Colonic mucosa (tissue), 4 donors: Measurements from ENCODE around the gene OR1J4. TPM values are rescaled to one million over a fixed set of nuclear protein-coding genes. Genes with fewer than 3 reads are reported as not detected.
"Not testable (repeated sequence)": the region's sequence is repeated elsewhere in the genome, so short reads cannot be mapped to it uniquely, and the experiment has no call there.

Source experiments
- DNase-seq: peaks from one replicate; pipeline ENCODE4 v3.0.0-alpha.2; 2020
- H3K27ac ChIP-seq: fragments of 200-600 bp; one replicate; pipeline ENCODE4 v1.8.0; 2021
- H3K27me3 ChIP-seq: fragments of 200-600 bp; one replicate; pipeline ENCODE4 v1.8.0; 2021
- H3K36me3 ChIP-seq: fragments of 200-600 bp; one replicate; pipeline ENCODE4 v1.8.0; 2021
- H3K4me1 ChIP-seq: fragments of 200-600 bp; one replicate; pipeline ENCODE4 v1.8.0; 2021; ENCODE audit warnings: mild to moderate bottlenecking
- H3K4me3 ChIP-seq: fragments of 200-600 bp; one replicate; pipeline ENCODE4 v1.8.0; 2021
- H3K9ac ChIP-seq, 2 donors: one replicate each; pipeline ENCODE4 v1.7.0; 2013; ENCODE audit warnings: control low read depth in 2 of 2, low read depth in 2 of 2, low read length in 2 of 2
- H3K9me3 ChIP-seq: fragments of 200-600 bp; one replicate; pipeline ENCODE4 v1.8.0; 2021
- CTCF ChIP-seq: fragments of 200-600 bp; IDR thresholded peaks from one replicate; pipeline ENCODE4 v1.8.0; 2022; ENCODE audit warnings: antibody characterized with exemption, mild to moderate bottlenecking
- intact Hi-C: fragments of 100-400 bp; cut with DNase I; formaldehyde crosslinking; loops from one replicate; pipeline ENCODE4 v1.14.1; 2022
- total RNA-seq, 2 donors: library from RNA; stranded (reverse); fragmentation: NEBNext Ultra II Directional in 1 of 2; extraction: Animal tissue kit (Norgen Biotek cat#: 25700) in 1 of 2; gene quantifications; one replicate each; pipeline ENCODE4 v1.2.1, GENCODE V29; 2021
- donor health status: healthy.
- donor health status: DM: no; HTN: no; CAD: no.
- donor health status: DM: no; HTN: no; CAD: no.

Gene OR1J4
- total RNA-seq, 2 donors from 2014 or later, result not detected

DNA sequence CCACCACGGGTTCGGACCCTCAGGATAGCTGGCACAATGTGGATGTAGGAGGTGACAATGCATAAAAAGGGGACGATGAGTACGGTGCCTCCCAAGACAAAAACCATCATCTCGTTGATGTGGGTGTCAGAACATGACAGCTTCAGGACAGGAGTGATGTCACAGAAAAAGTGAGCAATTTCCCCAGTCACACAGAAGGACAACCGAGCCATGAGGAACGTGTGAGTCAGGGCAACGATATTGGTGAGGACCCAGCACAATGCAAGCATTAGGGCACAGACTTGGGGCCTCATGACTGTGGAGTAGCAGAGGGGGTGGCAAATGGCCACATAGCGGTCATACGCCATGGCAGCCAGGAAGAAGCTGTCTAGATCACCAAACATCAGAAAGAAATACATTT is 7.7 kb downstream of the OR1J4 start:
- H3K27ac ChIP-seq, result no peak overlapping the region
- intact Hi-C loops, result no loop called here
- no peak overlapping the region for H3K9ac ChIP-seq
- H3K9me3 ChIP-seq, result no peaks in the 10 kb centered on the region
- TF ChIP-seq CTCF, result no peak
- no peak for DNase-seq
- H3K36me3 ChIP-seq, result no peaks in the 10 kb centered on the region
- no peak overlapping the region for H3K4me3 ChIP-seq
- no peaks in the 10 kb centered on the region for H3K4me1 ChIP-seq
- no peaks in the 10 kb centered on the region for H3K27me3 ChIP-seq

- no peaks in the 10 kb centered on the region for H3K36me3 ChIP-seq
- intact Hi-C loops, result no loop called here
- TF ChIP-seq CTCF, result no peak
- DNase-seq, result no peak
- no peaks in the 10 kb centered on the region for H3K9me3 ChIP-seq
- no peak within 1 kb of the TSS for H3K9ac ChIP-seq
- H3K27ac ChIP-seq, result no peak within 1 kb of the TSS
- H3K4me1 ChIP-seq, result no peaks in the 10 kb centered on the region
- no peaks in the 10 kb centered on the region for H3K27me3 ChIP-seq
- no peak within 1 kb of the TSS for H3K4me3 ChIP-seq
Observed at GRCh38 chr9:122527193-122527592, 8.3 kb downstream of the OR1J4 start, which contains the start of gene OR1N1. TSS of gene OR1N1 (minus strand) at chr9:122527293. CDS start at chr9:122527293, 0 bp downstream.

- intact Hi-C loops, H3K9ac ChIP-seq, DNase-seq, H3K27ac ChIP-seq, H3K4me3 ChIP-seq, H3K36me3 ChIP-seq, H3K27me3 ChIP-seq, H3K9me3 ChIP-seq, H3K4me1 ChIP-seq: not testable (repeated sequence)
Observed at GRCh38 chr9:122531157-122531556, 12.2 kb downstream of the OR1J4 start.

DNA sequence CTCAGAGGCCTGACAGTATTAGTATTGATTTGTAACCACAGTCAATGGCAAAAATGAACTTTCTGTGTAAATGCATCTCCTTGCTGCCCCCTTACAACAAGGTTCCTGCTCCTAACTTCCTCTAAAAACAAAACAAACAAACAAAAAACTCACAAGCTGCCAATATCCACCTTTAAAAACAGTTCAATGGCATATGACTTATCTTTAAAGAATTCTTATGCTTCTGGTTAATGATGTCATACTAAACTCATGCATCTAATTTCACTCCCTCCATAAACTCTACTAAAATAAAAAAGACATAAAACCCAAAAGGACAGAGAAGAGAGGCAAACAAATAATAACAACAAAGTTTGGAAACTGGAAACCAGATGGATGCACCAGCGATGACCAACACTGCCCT is 17.2 kb downstream of the OR1J4 start:
- H3K36me3 ChIP-seq, result no peaks in the 10 kb centered on the region
- H3K4me1 ChIP-seq, result no peaks in the 10 kb centered on the region
- no peak overlapping the region for H3K9ac ChIP-seq
- TF ChIP-seq CTCF, result no peak
- H3K9me3 ChIP-seq, result no peaks in the 10 kb centered on the region
- H3K27ac ChIP-seq, result no peak overlapping the region
- H3K27me3 ChIP-seq, result no peaks in the 10 kb centered on the region
- intact Hi-C loops, result no loop called here
- no peak overlapping the region for H3K4me3 ChIP-seq
- no peak for DNase-seq

- H3K9ac ChIP-seq, intact Hi-C loops, H3K4me3 ChIP-seq, DNase-seq, H3K9me3 ChIP-seq, H3K36me3 ChIP-seq, H3K4me1 ChIP-seq, H3K27ac ChIP-seq, H3K27me3 ChIP-seq: not testable (repeated sequence)
Observed at GRCh38 chr9:122537066-122537465, 18.1 kb downstream of the OR1J4 start.

GRCh38 chr9:122538757-122539156 is 19.8 kb downstream of the OR1J4 start:
- Histone ChIP-seq H3K36me3 (no peaks in the 10 kb centered on the region), H3K9me3 (no peaks in the 10 kb centered on the region), H3K27me3 (no peaks in the 10 kb centered on the region), H3K9ac (no peak overlapping the region), H3K27ac (no peak overlapping the region), H3K4me1 (no peaks in the 10 kb centered on the region), H3K4me3 (no peak overlapping the region)
- no peak for DNase-seq
- intact Hi-C loops, result no loop called here
- TF ChIP-seq CTCF, result no peak

DNA sequence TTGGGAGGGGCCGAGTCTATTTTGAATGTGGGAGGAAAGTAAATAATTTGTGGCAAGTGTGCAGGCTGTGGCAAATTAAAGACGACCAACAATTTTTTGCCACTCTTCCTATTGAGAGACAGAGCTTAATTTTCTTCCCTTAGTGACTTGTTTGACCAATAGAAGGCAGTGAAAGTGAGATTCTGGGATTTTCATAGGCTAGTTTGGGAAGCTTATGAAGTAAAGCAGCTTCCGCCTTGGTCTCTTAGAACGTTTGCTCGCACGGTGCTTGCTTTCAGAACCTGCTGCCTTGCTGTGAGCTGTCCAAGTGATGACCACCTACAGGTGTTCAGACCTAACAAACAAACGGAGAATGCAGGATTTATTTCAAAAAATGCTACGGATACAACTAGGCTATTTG is 27.3 kb downstream of the OR1J4 start:
- DNase-seq, result no peak
- no peaks in the 10 kb centered on the region for H3K27me3 ChIP-seq
- no peaks in the 10 kb centered on the region for H3K36me3 ChIP-seq
- intact Hi-C loops, result no loop called here
- H3K4me1 ChIP-seq, result no peaks in the 10 kb centered on the region
- no peak overlapping the region for H3K27ac ChIP-seq
- no peaks in the 10 kb centered on the region for H3K9me3 ChIP-seq
- H3K9ac ChIP-seq, result no peak overlapping the region
- no peak overlapping the region for H3K4me3 ChIP-seq
- no peak for TF ChIP-seq CTCF
